ENCODE measurements around the gene CHN2. TPM values are rescaled to one million over a fixed set of nuclear protein-coding genes. Genes with fewer than 3 reads are reported as not detected.

CHN2 gene
- polyA plus RNA-seq, 1 donor from 2014 or later = 136 TPM

DNA sequence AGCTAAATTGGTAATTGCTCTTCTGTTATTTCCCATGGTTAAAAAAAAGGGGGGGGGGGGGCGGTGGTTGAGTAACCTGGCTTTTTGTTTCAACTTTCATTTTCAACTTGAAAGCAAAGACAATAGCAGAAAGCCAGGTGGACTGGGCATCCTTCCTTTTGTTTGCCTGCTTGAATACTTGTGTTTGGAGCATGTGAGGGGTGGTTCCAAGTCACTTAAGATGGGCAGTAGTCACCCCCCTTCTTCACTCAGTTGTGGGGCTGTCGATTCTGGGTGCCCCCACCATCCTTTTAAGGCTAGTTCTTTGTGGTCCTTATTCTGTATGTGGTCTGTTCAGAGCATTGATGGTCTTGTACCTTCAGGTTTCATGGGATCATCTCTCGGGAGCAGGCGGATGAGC, 203.4 kb downstream of the CHN2 start:
- H3K9me2 ChIP-seq (ENCODE audit: insufficient read depth, low read length) = no peaks in the 10 kb centered on the region
- no peak overlapping the region for H3K4me3 ChIP-seq (ENCODE audit: low read length)
- H3K9ac ChIP-seq (ENCODE audit: low read length) = no peak overlapping the region
- H4K20me1 ChIP-seq (ENCODE audit: insufficient read depth) = no peaks in the 10 kb centered on the region
- H3K4me2 ChIP-seq (ENCODE audit: low read length) = no peak overlapping the region
- H3K27me3 ChIP-seq (ENCODE audit: insufficient read depth, low read depth, low read length) = no peaks in the 10 kb centered on the region
- H3K27ac ChIP-seq (ENCODE audit: low read length) = no peak overlapping the region
- no peak overlapping the region for H2AFZ ChIP-seq (ENCODE audit: low read depth, low read length)
- no peaks in the 10 kb centered on the region for H3K79me2 ChIP-seq (replicated peaks; ENCODE audit: insufficient read depth, low read length)
- no peaks in the 10 kb centered on the region for H3K9me3 ChIP-seq (ENCODE audit: low read length)
- H3K36me3 ChIP-seq (ENCODE audit: insufficient read depth, low read length) = peaks cover 18% of the 10 kb centered on the region
- H3F3A ChIP-seq (ENCODE audit: insufficient read depth, low read length, poor library complexity, severe bottlenecking) = no peaks in the 10 kb centered on the region
- TF ChIP-seq, protein P1, sequence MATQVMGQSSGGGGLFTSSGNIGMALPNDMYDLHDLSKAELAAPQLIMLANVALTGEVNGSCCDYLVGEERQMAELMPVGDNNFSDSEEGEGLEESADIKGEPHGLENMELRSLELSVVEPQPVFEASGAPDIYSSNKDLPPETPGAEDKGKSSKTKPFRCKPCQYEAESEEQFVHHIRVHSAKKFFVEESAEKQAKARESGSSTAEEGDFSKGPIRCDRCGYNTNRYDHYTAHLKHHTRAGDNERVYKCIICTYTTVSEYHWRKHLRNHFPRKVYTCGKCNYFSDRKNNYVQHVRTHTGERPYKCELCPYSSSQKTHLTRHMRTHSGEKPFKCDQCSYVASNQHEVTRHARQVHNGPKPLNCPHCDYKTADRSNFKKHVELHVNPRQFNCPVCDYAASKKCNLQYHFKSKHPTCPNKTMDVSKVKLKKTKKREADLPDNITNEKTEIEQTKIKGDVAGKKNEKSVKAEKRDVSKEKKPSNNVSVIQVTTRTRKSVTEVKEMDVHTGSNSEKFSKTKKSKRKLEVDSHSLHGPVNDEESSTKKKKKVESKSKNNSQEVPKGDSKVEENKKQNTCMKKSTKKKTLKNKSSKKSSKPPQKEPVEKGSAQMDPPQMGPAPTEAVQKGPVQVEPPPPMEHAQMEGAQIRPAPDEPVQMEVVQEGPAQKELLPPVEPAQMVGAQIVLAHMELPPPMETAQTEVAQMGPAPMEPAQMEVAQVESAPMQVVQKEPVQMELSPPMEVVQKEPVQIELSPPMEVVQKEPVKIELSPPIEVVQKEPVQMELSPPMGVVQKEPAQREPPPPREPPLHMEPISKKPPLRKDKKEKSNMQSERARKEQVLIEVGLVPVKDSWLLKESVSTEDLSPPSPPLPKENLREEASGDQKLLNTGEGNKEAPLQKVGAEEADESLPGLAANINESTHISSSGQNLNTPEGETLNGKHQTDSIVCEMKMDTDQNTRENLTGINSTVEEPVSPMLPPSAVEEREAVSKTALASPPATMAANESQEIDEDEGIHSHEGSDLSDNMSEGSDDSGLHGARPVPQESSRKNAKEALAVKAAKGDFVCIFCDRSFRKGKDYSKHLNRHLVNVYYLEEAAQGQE (IDR thresholded peaks at IDR 0.05; ENCODE audit: borderline replicate concordance) = no peak
- TF ChIP-seq MXI1 (conservative IDR thresholded peaks at IDR 0.05; ENCODE audit: poor library complexity, severe bottlenecking) = no peak
- TF ChIP-seq SMC3 (conservative IDR thresholded peaks at IDR 0.05; ENCODE audit: poor library complexity) = no peak
- no peak for TF ChIP-seq EZH2 (IDR thresholded peaks at IDR 0.05; ENCODE audit: borderline replicate concordance, insufficient read depth, low read length, poor library complexity, severe bottlenecking)
- TF ChIP-seq TAF1 (IDR thresholded peaks at IDR 0.05; ENCODE audit: low read depth) = no peak
- no peak for TF ChIP-seq RAD21 (conservative IDR thresholded peaks at IDR 0.05)
- TF ChIP-seq, protein P2, sequence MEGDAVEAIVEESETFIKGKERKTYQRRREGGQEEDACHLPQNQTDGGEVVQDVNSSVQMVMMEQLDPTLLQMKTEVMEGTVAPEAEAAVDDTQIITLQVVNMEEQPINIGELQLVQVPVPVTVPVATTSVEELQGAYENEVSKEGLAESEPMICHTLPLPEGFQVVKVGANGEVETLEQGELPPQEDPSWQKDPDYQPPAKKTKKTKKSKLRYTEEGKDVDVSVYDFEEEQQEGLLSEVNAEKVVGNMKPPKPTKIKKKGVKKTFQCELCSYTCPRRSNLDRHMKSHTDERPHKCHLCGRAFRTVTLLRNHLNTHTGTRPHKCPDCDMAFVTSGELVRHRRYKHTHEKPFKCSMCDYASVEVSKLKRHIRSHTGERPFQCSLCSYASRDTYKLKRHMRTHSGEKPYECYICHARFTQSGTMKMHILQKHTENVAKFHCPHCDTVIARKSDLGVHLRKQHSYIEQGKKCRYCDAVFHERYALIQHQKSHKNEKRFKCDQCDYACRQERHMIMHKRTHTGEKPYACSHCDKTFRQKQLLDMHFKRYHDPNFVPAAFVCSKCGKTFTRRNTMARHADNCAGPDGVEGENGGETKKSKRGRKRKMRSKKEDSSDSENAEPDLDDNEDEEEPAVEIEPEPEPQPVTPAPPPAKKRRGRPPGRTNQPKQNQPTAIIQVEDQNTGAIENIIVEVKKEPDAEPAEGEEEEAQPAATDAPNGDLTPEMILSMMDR (IDR thresholded peaks at IDR 0.05; ENCODE audit: poor library complexity, severe bottlenecking) = no peak

DNA sequence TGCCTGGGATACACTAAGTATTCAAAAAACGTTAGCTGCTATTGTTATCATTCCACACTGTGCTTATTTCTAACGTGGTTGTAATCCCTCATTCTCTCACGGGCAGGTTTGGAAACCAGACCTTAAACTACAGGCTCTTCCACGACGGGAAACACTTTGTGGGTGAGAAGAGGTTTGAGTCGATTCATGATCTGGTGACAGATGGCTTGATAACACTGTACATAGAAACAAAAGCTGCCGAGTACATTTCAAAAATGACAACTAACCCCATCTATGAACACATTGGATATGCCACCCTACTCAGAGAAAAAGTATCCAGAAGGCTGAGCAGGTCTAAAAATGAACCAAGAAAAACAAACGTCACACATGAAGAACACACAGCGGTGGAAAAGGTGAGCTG, 205.9 kb downstream of the CHN2 start:
- Histone ChIP-seq H3K9me3 (ENCODE audit: low read length) (no peaks in the 10 kb centered on the region), H4K20me1 (ENCODE audit: insufficient read depth) (no peaks in the 10 kb centered on the region), H3K36me3 (ENCODE audit: insufficient read depth, low read length) (peaks cover 26% of the 10 kb centered on the region), H3K79me2 (replicated peaks; ENCODE audit: insufficient read depth, low read length) (no peaks in the 10 kb centered on the region), H3F3A (ENCODE audit: insufficient read depth, low read length, poor library complexity, severe bottlenecking) (no peaks in the 10 kb centered on the region), H3K27me3 (ENCODE audit: insufficient read depth, low read depth, low read length) (no peaks in the 10 kb centered on the region), H3K4me2 (ENCODE audit: low read length) (no peak overlapping the region), H3K9me2 (ENCODE audit: insufficient read depth, low read length) (no peaks in the 10 kb centered on the region), H3K9ac (ENCODE audit: low read length) (no peak overlapping the region), H3K27ac (ENCODE audit: low read length) (no peak overlapping the region), H3K4me3 (ENCODE audit: low read length) (no peak overlapping the region), H2AFZ (ENCODE audit: low read depth, low read length) (no peak overlapping the region)
- no peak for TF ChIP-seq TAF1 (IDR thresholded peaks at IDR 0.05; ENCODE audit: low read depth)
- no peak for TF ChIP-seq POLR2AphosphoS5 (IDR thresholded peaks at IDR 0.05)
- no peak for TF ChIP-seq EZH2 (IDR thresholded peaks at IDR 0.05; ENCODE audit: borderline replicate concordance, insufficient read depth, low read length, poor library complexity, severe bottlenecking)
- TF ChIP-seq RAD21 (conservative IDR thresholded peaks at IDR 0.05) = no peak
- no peak for TF ChIP-seq MXI1 (conservative IDR thresholded peaks at IDR 0.05; ENCODE audit: poor library complexity, severe bottlenecking)
- TF ChIP-seq, protein P2 (IDR thresholded peaks at IDR 0.05; ENCODE audit: poor library complexity, severe bottlenecking) = no peak
- TF ChIP-seq SMC3 (conservative IDR thresholded peaks at IDR 0.05; ENCODE audit: poor library complexity) = no peak
- TF ChIP-seq EP300 (conservative IDR thresholded peaks at IDR 0.05; ENCODE audit: poor library complexity, severe bottlenecking) = no peak
